ENCODE measurements around the gene OR6C3.

DNA sequence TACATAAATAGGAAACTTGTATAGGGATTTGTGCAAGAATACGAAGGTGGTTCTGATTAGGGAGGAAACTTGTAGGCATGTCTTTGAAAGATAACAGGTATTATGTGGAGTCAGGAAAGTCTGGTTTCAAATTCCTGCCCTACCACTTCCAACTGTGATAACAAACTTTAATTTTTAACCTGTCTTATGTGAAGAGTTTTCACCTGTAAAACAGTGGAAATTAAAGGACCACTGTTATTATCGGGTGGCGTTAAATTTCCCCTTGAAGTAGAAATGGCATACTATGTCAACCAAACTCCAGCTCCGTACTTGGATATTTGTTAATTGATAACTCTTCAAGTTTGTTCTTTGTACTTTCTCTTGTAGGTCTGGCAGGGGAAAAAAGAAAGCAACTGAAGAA is 10.3 kb upstream of the OR6C3 start:
- TF ChIP-seq, protein P1, sequence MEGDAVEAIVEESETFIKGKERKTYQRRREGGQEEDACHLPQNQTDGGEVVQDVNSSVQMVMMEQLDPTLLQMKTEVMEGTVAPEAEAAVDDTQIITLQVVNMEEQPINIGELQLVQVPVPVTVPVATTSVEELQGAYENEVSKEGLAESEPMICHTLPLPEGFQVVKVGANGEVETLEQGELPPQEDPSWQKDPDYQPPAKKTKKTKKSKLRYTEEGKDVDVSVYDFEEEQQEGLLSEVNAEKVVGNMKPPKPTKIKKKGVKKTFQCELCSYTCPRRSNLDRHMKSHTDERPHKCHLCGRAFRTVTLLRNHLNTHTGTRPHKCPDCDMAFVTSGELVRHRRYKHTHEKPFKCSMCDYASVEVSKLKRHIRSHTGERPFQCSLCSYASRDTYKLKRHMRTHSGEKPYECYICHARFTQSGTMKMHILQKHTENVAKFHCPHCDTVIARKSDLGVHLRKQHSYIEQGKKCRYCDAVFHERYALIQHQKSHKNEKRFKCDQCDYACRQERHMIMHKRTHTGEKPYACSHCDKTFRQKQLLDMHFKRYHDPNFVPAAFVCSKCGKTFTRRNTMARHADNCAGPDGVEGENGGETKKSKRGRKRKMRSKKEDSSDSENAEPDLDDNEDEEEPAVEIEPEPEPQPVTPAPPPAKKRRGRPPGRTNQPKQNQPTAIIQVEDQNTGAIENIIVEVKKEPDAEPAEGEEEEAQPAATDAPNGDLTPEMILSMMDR (IDR thresholded peaks at IDR 0.05; ENCODE audit: poor library complexity), result no peak
- TF ChIP-seq EZH2 (IDR thresholded peaks at IDR 0.05; ENCODE audit: borderline replicate concordance) (no peak), EZH2phosphoT487 (IDR thresholded peaks at IDR 0.05; ENCODE audit: low read depth, severe bottlenecking, unreplicated experiment) (no peak)
